ENCODE data around the gene LIMS2.

GRCh38 chr2:127626917-127627739 lies 48.2 kb downstream of the LIMS2 start:
- TF ChIP-seq CTCF (IDR thresholded peaks at IDR 0.05) = no peak
- TF ChIP-seq ZFX (IDR thresholded peaks at IDR 0.05; ENCODE audit: borderline replicate concordance) = no peak
